ENCODE data around the gene UGT1A5. TPM values are rescaled to one million over a fixed set of nuclear protein-coding genes. Genes with fewer than 3 reads are reported as not detected.

The UGT1A5 gene
- total RNA-seq, 1 experiment from 2014 or later = not detected

DNA sequence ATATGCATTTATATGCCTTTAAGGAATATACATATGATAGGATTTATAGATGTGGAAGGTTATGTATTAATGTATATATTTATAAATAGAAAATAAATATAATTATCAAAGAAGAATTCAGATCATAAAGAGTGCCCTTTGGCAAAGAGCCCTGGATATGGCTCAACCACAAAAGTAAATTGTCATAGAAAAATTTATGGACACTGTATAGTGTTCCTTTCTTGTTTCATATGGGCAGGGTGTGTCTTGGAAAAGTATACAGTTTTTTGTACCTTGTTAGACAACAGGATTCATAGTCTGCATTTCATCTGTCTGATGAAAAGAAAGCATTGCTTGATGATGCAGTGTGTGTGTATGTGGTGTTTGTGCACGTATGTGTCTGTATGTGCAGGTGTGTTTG lies 28.1 kb upstream of the UGT1A5 start:
- intact Hi-C loops (cut with micrococcal nuclease; ENCODE audit: unreplicated experiment) = no loop called here

GRCh38 chr2:233686928-233687327 lies 25.8 kb upstream of the UGT1A5 start:
- no peak for DNase-seq (ENCODE audit: low spot score)
- BruUV-seq (replicated peaks) = no TSS peak
- Histone ChIP-seq H3K4me1 (ENCODE audit: insufficient read depth, low read length, poor library complexity, severe bottlenecking) (no peaks in the 10 kb centered on the region), H3K4me3 (ENCODE audit: low read depth, low read length, poor library complexity, severe bottlenecking) (no peak overlapping the region), H3K36me3 (ENCODE audit: insufficient read depth, low read length, poor library complexity, severe bottlenecking) (no peaks in the 10 kb centered on the region), H3K9me3 (ENCODE audit: low read depth, low read length, poor library complexity, severe bottlenecking) (no peaks in the 10 kb centered on the region), H3K27ac (ENCODE audit: low read depth, low read length, poor library complexity, severe bottlenecking) (no peak overlapping the region), H3K27me3 (replicated peaks; ENCODE audit: insufficient read depth, low read depth, low read length, poor library complexity) (no peaks in the 10 kb centered on the region)
- intact Hi-C loops (cut with micrococcal nuclease; ENCODE audit: unreplicated experiment) = no loop called here
- ChIA-PET POLR2A (ENCODE audit: low non-redundant PET) (no interaction called here), CTCF (no interaction called here)
- TF ChIP-seq, protein P1, sequence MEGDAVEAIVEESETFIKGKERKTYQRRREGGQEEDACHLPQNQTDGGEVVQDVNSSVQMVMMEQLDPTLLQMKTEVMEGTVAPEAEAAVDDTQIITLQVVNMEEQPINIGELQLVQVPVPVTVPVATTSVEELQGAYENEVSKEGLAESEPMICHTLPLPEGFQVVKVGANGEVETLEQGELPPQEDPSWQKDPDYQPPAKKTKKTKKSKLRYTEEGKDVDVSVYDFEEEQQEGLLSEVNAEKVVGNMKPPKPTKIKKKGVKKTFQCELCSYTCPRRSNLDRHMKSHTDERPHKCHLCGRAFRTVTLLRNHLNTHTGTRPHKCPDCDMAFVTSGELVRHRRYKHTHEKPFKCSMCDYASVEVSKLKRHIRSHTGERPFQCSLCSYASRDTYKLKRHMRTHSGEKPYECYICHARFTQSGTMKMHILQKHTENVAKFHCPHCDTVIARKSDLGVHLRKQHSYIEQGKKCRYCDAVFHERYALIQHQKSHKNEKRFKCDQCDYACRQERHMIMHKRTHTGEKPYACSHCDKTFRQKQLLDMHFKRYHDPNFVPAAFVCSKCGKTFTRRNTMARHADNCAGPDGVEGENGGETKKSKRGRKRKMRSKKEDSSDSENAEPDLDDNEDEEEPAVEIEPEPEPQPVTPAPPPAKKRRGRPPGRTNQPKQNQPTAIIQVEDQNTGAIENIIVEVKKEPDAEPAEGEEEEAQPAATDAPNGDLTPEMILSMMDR (conservative IDR thresholded peaks at IDR 0.05; ENCODE audit: low read depth, low read length) = no peak
- no peak for TF ChIP-seq EZH2 (IDR thresholded peaks at IDR 0.05; ENCODE audit: borderline replicate concordance, low read depth, low read length, poor library complexity, severe bottlenecking)

More for the DNA sequence above, 28.1 kb upstream of the UGT1A5 start:
- POLR2A ChIA-PET (ENCODE audit: low non-redundant PET) = no interaction called here
- TF ChIP-seq EZH2 (IDR thresholded peaks at IDR 0.05; ENCODE audit: borderline replicate concordance, low read depth, low read length, poor library complexity, severe bottlenecking) = no peak
- TF ChIP-seq, protein P1 (conservative IDR thresholded peaks at IDR 0.05; ENCODE audit: low read depth, low read length) = no peak
- BruUV-seq (replicated peaks) = no TSS peak
- no peaks in the 10 kb centered on the region for H3K9me3 ChIP-seq (ENCODE audit: low read depth, low read length, poor library complexity, severe bottlenecking)
- CTCF ChIA-PET = no interaction called here
- no peak overlapping the region for H3K4me3 ChIP-seq (ENCODE audit: low read depth, low read length, poor library complexity, severe bottlenecking)
- H3K36me3 ChIP-seq (ENCODE audit: insufficient read depth, low read length, poor library complexity, severe bottlenecking) = no peaks in the 10 kb centered on the region
- no peak for DNase-seq (ENCODE audit: low spot score)
- no peaks in the 10 kb centered on the region for H3K4me1 ChIP-seq (ENCODE audit: insufficient read depth, low read length, poor library complexity, severe bottlenecking)
- no peaks in the 10 kb centered on the region for H3K27me3 ChIP-seq (replicated peaks; ENCODE audit: insufficient read depth, low read depth, low read length, poor library complexity)
- no peak overlapping the region for H3K27ac ChIP-seq (ENCODE audit: low read depth, low read length, poor library complexity, severe bottlenecking)

GRCh38 chr2:233688341-233688740 lies 24.4 kb upstream of the UGT1A5 start:
- no peak for DNase-seq (ENCODE audit: low spot score)
- Histone ChIP-seq H3K36me3 (ENCODE audit: insufficient read depth, low read length, poor library complexity, severe bottlenecking) (no peaks in the 10 kb centered on the region), H3K9me3 (ENCODE audit: low read depth, low read length, poor library complexity, severe bottlenecking) (no peaks in the 10 kb centered on the region), H3K4me1 (ENCODE audit: insufficient read depth, low read length, poor library complexity, severe bottlenecking) (no peaks in the 10 kb centered on the region), H3K27me3 (replicated peaks; ENCODE audit: insufficient read depth, low read depth, low read length, poor library complexity) (no peaks in the 10 kb centered on the region), H3K4me3 (ENCODE audit: low read depth, low read length, poor library complexity, severe bottlenecking) (no peak overlapping the region), H3K27ac (ENCODE audit: low read depth, low read length, poor library complexity, severe bottlenecking) (no peak overlapping the region)
- ChIA-PET CTCF (interaction anchor here (0.6 kb wide), 1 partner anchor 486 kb away, joined by 3 read pairs; no protein-coding TSS in a partner anchor), POLR2A (ENCODE audit: low non-redundant PET) (no interaction called here)
- TF ChIP-seq, protein P1 (conservative IDR thresholded peaks at IDR 0.05; ENCODE audit: low read depth, low read length) = no peak
- TF ChIP-seq EZH2 (IDR thresholded peaks at IDR 0.05; ENCODE audit: borderline replicate concordance, low read depth, low read length, poor library complexity, severe bottlenecking) = no peak
- BruUV-seq (replicated peaks) = no TSS peak
- intact Hi-C loops (cut with micrococcal nuclease; ENCODE audit: unreplicated experiment) = no loop called here

Measured in A673 (cell line).